ENCODE measurements around the gene HCRT.
"Not testable (repeated sequence)": the region's sequence is repeated elsewhere in the genome, so short reads cannot be mapped to it uniquely, and the experiment has no call there.

The HCRT gene

DNA sequence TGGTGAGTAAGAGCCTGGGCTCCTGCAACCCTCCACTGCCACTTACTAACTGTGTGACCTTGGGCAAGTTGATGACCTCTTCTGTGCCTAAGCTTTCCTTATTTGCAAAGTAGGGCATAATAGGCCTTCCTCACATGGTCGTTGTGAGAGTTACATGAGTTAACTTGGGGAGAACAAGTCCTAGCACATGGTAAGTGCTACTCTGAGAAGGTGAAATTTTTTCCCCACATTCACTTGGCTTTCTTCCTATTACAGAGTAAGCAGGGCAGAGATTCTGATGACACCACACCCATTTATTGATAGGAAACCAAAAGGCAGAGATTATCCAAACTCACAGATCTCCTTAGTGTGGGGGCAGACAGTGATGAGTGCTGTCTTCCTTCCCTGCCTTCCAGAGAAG lies 5.9 kb downstream of the HCRT start:
- DNase-seq: no peak

DNA sequence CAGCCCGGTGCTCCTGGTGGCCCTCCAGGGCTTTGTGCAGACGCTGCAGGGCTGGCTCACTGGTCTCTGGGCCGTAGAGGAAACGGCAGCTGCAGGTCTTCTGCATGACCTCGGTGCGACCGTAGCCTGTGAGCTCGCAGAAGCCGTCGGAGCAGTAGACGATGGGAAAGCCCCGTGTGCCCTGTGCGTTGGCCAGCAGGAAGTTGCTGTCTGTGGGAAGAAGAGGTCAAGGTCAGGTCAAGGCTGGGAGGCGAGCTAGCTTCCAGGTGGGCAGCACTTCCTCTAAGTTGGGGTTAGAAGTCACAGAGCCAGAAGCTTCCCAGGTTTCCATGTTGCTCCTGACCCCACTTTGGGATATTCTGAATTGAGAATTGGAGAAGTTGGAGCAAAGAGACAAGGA lies 6.4 kb downstream of the HCRT start:
- no peak for DNase-seq

DNA sequence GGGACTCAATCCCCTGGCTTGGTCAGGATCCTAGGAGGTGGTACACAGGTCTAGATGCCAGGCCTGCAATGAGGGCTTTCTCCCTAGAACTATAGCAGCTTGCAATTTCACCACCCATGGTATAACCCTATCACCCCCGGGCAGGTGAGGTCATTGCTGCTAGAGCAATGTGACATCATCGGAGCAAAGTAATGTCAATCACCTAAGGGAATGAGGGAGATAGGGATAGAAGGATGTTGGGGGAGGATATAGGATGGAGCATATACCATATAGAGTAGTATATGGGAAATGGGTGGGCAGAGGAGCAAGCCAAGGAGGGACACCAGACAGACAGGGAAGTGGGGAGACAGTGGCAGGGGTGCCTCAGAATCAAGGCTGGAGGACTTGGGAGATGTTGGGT lies 7.6 kb downstream of the HCRT start:
- no peak for DNase-seq

DNA sequence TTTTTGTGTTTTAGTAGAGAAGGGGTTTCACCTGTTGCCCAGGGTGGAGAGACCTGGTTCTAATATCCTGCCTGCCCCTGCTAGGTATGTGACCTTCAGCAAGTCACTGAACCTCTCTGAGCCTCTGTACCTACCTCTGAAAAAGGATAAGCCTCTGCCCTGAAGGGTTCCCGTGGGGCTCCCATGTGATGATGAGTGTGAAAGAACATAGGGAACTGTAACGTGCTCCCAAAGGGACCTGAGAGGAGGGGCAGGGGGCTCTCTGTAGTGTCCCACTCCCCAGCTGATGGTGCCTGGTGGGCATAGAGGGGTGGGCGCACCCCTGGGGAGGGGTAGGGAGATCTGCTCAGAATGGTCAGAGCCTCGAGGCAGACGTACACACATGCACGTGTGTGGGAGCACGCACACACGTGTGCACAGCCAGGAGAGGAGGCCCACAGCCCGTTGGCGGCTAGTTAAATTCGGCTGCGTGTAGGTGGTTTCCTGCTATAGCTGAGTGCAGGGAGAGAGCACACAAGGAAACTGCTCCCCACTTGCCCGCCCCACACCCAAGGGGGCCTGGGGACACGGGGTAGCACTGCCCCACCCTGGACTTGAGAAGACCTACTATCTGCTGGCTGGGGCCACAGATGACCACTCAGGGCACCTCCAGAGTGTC lies 11.0 kb downstream of the HCRT start:
- no peak for DNase-seq

DNA sequence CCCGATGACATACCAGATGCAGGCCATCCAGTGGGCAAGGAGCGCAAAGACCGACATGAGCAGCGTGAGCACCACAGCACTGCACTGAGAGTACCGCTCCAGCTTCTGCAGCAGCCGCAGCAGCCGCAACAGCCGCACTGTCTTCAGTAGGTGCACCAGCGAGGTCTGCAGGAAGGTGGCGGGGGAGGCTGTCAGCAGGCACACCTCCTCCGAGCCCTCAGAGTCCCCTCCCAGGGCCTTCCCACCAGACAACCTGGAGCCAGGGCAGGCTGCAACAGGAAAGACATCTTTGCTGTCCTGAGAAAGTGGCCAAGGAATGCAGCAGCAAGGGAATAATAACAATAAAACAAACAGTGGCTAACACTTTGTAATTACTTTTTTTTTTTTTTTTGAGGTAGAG lies 13.4 kb downstream of the HCRT start:
- DNase-seq: no peak

DNA sequence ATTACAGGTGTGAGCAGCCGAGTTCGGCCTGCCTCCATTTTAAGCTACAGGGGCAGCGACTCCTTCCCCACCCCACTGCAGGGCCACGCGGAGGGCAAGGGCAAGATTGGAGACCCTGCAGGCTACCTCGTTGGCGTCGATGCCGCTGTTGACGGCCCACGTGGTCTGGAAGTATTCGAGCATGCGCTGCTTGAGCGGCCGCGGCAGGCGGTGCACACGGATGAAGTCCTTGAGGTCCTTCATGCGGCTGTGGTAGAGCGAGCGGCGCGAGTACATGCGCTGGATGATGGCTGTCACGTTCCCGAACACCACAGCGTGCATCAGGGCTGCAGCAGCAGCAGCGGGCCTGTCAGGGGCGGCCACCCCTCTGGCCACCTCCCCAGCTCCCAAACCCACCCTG lies 15.9 kb downstream of the HCRT start:
- no peak for DNase-seq

DNA sequence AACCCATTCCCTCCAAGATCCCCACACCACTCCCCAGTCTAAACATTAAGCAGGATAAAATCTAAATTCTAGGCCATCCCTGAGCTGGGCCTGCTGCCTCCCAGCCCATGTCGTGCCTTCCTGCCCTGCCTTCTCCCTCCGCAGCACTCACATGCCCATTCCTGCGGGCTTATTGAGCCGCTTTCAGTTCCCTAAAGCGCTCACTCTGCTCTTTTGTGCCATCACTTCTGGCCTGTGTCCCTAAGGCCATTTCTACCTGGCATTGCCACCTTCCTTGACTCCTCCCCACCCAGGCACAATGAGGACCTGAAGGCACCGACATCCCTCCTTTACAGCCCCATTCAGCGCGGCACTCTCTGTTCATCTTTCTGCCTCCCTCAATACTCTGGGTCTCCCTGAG lies 17.4 kb downstream of the HCRT start:
- DNase-seq: no peak

DNA sequence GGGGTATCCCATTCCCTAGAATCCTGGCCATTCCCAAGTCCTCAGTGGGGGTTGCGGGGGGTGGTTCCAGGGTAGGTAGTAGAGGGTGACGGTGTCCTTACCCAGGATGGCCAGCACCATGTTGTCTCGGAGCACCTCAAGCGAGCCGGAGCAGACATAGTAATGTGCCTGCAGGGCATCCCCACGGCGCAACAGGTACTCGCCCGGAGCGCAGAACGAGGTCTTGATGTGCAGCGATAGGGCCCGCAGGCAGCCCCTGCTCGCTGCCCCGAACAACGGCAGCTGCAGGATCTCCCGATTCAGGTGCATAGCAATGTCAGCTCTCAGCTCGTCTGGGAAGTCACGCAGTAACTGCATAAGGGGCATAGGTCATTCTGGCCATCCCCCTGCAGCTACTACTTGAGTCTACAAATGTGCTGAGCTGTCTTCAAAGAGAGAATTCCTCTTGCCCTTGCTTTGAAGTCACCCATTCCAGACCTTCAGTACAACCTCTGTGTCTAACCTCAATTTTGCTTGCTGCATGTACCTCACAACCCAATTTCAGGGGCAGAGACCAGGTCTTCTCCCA lies 19.0 kb downstream of the HCRT start:
- no peak for DNase-seq

DNA sequence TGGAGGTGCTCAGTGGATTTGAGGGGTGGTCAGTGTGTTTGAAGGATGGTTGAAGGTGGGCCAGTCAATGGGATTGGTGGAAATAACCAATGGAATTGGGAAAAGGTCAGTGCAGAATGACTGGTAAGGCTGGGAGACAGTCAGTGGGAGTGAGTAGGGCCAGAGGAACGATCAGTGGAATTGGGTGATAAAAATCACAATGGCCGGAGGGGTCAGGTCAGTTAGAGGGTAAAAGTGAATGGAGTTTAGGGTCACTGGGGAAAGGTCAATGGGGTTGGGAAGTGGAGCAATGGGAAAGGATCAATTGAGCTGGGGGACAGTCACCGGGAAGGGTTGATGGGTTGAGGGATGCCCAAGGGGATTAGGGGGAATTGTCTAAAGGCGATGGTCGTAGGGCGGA lies 19.5 kb downstream of the HCRT start:
- no peak for DNase-seq

DNA sequence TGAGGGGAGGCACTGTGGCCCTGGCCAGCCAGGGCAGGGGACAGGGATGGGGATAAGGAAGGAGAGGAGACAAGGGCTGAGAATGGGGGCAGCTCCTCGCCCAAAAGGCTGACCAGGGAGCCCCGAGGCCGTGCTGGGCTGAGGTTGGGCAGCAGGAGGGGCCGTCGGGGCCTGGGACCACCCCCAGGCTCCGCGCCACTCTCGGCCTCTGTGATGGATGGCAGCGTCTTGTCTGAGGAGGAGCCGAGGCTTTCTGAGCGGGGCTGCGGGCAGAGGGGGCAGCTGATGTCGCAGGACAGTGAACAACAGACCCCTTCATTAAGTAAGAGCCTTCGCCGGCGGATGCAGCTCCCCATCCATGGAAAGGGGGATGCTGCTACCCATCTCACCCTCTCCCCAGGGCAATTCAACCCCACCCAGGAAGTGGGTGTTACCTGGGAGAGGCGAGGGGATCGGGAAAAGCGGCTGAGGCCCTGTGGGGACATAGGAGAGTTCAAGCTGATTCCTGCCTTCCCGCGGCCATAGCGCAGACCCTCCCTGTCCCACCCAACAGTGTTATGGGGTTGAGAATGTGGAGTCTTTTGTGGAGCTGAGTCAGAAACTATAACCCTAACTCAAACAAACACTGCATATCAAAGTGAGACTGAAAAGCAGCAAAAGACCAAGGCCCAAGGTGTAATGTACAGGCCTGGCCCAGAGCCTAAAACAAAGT lies 21.4 kb downstream of the HCRT start:
- DNase-seq: no peak

DNA sequence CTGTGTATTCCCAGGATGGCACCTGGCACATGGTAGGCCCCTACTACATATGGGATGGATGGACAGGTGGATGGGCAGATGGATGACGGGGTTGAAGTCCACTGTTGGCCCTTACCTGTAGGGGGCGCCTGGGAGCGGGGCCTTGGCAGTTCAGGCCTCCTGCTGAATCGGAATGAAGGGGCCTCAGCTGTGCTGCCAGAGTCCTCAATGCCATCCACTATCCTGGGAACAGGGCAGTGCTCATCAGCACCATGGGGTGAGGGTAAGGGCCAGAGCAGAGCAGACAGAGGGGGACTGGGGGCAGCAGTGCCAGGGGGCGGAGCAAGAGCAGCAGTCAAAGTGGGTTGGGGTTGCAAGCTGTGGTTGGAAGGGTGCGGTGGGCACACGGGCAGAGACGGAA lies 22.1 kb downstream of the HCRT start:
- DNase-seq: no peak

DNA sequence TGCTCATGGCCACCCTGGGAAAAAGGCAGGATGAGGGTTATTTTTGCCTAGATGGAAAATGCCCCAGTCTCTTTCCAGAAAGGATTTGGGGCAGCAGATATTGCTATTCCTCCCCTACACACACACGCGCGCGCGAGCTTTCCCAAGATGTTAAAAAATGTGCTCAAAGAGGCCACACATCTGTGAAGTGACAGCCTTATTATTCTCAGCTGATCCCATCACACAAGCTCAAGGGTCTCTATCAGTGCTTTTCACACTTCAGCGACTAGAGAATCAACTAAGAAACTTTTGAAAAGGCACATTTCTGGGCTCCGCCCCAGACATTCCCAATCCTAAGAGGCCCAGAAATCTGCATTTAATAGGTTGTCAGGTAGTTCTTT lies 24.7 kb downstream of the HCRT start:
- no peak for DNase-seq

DNA sequence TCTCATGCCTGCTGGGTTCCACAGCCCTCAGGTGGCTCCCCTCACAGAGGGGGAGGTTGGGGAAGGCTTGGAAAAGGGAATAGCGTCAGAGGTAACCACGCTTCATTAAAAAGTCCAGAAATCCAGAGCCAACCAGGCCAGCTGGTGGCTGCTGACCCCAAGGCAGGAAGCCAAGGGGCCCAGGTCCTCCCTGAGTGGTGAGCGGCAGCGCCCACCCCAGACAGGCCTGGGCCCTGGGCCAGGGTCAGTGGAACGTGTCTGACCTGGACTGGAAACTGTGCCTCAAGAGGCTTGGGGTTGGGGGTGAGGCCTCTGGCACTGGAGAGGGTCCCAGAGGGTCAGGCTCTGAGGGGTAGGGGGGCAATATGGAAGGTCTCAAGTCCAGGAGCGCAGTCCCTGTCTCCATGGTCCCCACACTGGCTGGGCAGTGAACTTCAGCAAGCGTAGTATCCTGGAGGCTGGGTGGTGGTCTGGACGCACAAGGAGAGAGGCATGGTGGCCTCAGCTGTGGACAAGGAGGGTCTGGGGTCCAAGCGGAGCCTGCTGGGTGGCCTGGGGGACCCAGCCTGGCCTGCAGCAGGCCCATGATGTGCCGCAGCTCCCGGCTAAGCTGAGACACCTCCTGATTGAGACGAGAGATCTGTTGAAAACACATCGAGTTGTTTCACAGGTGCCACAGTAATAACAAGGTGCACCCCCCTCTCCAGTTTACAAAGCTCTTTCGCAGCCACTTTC lies 25.3 kb downstream of the HCRT start:
- DNase-seq: no peak

DNA sequence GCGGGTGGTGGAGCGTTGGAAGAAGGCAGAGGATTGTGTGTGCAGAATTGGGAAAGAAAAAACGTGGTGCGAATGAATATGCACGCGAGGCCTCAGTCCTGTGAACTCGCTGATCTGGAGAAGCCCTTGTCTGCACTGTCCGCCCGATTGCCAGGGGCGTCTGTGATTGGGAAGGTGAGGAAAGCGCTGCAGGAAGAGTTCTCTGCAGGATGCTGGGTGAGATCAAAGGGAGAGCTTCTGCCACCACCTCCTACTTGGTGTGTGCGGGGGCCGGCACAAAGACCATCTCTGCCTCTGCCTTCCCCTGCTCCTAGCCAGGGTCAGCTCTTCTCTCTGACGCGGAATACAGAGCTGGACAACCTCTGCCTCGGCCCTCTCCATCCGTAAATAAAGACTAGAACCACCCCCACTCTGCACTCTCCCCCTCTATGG lies 29.6 kb downstream of the HCRT start:
- no peak for DNase-seq

DNA sequence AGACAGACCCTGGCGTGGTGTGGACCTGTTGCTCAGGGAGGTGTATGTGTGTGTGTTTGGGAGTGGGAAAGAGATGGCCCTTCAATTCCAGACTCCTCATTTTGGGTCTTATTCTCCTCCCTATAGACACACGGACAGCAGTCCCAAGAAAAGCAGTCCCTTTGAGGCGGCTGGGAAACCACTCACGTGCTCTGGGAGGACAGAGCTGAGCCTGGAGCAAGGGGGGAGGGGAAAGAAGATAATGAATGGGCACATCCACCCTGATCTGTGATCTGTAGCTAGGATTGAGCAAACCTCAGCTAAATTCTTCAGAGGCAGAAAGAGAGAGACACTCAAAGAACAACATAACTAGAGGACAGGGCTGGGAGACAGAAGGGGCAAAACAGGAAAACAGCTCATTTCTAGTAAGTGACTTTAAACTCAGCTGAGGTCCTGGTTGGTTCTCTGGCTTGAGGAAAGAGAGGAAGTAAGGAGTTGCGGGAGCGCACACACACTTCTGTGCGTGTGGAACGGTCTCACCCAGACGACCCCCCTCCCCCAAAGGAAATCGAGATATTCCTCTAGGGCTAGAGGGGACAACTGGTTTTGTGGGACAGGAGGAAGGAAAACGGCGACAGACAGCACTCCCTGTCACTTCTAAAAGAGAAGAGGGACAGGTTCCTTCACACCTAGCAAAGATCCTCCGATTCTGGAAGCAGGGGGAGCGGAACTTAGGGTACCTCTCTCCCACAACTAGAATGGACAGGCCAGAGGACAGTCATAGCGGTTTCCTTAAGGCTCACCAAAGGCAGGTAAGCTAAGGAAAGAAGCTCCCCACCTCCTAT lies 31.1 kb downstream of the HCRT start:
- no peak for DNase-seq

DNA sequence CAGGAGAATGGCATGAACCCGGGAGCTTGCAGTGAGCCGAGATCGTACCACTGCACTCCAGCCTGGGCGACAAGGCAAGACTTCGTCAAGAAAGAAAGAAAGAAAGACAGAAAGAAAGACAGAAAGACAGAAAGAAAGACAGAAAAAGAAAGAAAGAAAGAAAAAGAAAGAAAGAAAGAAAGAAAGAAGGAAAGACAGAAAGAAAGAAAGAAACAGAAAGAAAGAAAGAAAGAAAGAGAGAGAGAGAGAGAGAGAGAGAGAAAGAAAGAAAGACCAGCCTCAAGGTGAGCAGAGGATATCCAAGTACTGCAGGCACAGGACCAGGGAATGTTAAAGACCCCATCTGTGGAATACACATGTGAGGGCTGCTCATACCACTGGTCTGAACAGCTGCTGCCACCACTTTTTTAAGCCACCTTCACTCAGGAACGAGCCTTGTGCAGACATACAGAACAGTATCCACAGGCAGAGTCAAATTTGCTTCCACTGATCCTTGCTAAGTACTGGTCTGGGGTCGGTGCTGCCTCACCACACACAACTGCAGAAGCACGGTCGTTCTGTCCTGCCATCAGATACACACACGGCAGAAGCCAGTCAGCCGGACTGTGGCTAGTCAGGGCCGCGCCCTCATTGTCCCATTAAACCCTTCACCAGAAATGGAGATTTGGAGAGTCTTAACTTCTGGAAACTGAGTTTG lies 38.2 kb downstream of the HCRT start:
- no peak for DNase-seq

DNA sequence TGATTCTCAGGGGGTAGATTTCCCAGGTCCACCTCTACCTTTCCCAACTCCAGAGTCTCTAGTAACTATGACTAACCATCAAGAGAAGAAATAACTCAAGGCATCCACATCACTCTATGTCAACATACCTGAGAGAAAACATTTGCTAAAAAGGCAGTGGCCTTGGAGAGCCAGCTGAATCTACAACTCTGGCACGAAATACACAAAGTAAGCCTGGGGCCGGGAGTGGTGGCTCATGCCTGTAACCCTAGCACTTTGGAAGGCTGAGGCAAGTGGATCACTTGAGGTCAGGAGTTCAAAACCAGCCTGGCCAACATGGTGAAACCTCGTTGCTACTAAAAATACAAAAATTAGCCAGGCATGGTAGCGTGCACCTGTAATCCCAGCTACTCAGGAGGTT lies 42.1 kb downstream of the HCRT start:
- DNase-seq: not testable (repeated sequence)

DNA sequence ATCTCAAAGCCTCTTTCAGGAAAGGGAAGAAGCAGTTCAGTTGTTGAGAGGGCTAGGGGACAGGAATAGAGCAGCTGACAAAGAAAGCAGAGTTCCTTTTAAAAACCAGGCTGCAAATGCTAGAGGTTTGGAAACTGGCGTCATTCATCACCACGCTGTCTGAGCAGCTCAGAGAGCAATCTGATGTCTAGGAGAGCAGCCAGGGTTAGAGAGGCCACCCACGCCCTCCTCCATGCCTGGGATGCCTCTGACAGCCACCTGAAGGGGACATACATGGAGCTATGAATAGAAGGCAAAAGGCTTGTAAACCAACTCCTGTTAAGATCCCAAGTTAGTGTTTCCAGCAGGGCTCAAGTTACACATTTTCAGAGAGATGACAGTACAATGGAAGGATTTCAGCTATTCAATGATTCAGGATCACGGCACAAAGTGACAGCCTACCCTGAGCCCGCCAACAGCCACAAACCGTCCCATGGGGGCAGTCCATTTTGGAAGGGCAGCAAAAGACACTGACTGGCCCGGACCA lies 42.8 kb downstream of the HCRT start:
- DNase-seq: no peak

DNA sequence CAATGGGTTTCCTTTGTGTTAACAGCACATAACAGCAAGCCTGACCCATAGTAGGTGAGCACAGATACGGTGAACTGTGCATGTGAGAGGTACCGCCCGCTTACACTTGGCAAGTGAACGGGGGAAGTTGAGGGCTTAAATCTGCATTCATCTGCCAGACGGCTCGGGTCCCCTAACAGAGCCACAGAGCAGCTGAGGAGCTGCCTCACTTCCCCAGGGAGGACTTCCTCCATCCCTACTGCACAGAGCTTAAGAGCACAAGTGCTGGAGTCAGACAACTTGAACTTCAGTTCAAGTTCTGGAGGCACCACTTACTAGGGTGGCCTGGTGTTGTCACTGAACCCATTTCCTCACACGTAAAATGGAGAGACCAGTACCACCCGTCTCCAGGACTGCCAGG lies 43.9 kb downstream of the HCRT start:
- DNase-seq: no peak

DNA sequence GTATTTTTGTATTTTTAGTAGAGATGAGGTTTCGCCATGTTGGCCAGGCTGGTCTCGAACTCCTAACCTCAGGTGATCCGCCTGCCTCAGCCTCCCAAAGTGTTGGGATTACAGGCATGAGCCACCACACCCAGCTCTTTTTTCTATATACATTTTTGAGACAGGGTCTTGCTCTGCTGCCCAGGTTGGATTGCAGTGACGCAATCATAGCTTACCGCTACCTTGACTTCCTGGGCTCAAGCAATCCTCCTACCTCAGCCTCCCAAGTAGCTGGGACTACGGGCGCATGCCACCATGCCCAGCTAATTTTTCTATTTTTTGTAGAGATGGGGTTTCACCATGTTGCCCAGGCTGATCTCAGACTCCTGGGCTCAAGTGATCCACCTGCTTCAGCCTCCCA lies 44.6 kb downstream of the HCRT start:
- not testable (repeated sequence) for DNase-seq

DNA sequence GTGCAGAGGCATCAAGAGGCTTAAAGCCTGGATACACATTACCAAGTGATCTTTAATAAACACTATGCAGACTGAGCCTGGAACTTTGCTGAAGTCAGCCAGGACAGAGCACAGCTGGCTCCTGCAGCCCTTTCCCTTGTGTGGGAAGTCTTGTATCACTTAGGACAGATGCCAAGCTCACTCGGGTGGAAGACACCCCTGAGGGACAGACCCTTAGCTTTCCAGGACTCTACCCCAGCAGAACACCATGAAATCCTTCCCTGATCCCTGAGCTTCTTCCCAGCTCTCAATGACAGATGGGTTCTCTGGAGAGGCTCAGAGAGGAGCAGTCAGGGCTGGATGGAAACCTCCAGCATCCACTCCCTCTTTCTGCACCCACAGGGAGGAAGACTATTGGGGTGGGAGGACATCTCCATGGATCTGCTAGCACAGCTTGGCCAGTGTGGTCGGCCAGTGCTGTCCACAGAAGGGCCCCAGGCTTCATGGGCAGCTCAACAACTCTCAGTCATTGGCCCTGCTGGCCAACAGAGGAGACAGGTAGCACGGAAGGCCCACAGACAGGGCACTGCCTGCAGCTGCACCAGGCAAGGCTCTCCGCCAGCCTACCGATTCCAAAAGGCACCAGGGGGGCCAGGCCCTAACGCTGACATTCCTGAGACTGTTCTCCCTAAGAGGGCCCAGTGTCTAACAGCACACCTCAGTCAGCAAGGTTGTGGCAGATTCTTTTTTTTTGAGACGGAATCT lies 46.3 kb downstream of the HCRT start:
- no peak for DNase-seq

Data from NCI-H1105 (cell line).